Testis (tissue), 2 donors: ENCODE measurements around the gene ZBTB40.

ENCODE experiments used
- CTCF ChIP-seq, 3 experiments: fragments of 450-650 bp in 2 of 3; fragments of 200-600 bp in 1 of 3; sonication (generic) in 1 of 3; IDR thresholded peaks; one replicate each; pipeline ENCODE4 v1.5.1; 2016 to 2019; ENCODE audit warnings: antibody characterized with exemption in 3 of 3, mild to moderate bottlenecking in 2 of 3, moderate library complexity in 1 of 3
- POLR2A ChIP-seq: fragments of 450-650 bp; IDR thresholded peaks from one replicate; pipeline ENCODE4 v1.6.1; 2017; ENCODE audit warnings: antibody characterized with exemption, mild to moderate bottlenecking, moderate library complexity

DNA sequence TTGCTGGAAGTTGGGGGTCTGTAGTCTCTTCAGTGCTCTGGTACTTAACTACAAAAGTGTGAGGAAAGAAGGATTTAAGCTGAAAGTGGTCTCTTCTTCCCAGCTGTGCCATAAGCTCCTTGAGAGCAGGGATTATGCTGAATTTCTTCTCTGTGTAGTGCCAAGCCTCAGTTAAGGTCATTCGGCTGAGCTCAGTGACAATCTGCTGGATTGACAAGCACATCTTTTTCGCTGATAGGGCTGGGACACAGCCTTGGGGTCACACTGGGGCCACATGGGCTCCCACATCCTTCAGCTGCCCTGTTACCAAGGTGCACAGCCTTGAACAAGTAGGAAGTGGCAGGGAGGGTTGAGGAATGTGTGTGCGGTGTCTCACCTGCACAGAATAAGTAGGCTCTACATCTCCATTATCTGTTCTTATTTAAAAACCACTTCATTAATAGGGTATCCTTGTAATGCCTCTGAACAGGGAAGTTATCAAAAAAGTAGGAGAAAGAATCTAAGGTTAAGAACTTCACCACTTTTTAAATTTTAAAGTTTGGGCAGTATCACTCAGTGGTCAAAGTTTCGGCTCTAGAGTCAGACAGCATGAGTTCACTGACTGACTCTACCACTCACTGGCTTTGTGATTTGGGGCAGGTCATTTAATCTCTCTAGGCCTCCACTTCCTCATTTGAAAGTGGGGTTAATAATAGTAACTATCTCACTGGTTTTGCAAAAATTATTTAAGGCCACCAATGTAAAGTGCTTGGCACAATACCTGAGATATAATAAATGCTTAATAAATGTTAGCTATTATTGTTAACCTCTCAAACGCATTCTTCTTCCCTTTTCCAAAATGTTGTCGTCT is 10.3 kb downstream of the ZBTB40 start:
- no peak for TF ChIP-seq CTCF (IDR thresholded peaks at IDR 0.05)
- TF ChIP-seq POLR2A, result no peak
